Embryonic facial prominence (tissue), 1 donor: ENCODE results near the gene AMPD1.
A peak's percentile ranks its signal among the peaks of the same experiment; 100 is the strongest.

Experiments
- DNase-seq: peaks from one replicate; pipeline ENCODE4 v3.0.0-alpha.2; 2016; ENCODE audit errors: extremely low spot score

AMPD1 gene

DNA sequence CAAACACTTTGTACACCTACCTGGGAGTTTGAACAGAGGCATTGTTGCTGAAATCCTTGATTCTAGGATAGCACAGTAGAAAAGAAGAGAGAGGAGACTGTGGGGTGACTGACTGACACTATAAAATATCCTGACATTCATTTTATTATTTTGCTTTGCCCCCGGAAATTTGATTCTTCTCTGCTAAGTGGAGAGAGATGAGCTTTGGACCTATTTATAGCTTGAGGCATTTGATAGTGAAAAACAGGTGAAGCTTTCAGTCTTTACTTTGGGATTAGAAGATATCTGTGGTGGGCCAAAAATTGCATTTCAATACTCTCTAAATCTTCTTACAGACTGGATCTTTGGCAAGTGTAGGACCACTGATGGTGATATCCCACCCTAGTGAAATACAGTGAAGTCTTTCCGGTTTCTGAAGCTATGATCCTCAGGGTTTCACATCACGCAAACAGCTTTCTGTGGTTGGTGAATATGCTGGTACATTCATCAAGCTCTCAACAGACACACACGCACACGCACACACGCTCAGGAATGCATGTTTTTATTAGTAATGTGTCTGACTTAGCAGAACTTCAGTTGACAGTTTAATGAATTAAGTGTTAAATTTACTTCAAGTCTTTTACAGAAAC is at the start of gene AMPD1:
Gene AMPD1 (minus strand): TSS at position 117 of the 629 bp plus-strand sequence. CDS start 75 bp downstream, at position 42.
- DNase-seq: no peak

DNA sequence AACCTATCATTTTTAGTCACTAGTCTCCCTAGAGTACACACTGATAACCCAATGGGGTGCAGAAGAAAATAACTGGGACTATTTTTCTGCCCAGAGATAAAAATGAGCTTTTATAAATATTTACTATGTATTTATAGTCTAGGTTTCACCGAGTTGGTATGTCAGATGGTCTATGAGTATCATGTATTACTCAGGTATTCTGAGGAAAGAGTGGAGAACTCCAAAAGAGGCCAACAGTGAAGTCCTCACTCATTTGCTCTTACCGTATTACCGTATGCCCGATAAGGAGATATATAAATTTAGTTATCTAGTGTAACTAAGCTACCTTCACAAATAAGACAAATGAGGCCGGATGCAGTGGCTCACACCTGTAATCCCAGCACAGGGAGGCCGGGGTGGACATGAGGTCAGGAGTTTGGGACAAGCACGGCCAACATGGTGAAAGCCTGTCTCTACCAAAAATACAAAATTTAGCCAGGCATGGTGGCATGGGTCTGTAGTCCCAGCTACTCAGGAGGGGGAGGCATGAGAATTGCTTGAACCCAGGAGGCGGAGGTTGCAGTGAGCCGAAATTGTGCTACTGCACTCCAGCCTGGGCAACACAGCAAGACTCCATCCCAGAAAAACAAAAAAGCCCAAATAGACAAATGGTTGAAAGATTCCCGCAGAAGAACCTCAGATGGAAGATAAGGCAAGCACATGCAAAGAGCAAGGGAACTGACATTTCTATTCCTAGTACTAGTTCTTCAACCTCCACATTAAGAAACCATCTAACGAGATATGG is 46.8 kb upstream of the AMPD1 start:
- no peak for DNase-seq

DNA sequence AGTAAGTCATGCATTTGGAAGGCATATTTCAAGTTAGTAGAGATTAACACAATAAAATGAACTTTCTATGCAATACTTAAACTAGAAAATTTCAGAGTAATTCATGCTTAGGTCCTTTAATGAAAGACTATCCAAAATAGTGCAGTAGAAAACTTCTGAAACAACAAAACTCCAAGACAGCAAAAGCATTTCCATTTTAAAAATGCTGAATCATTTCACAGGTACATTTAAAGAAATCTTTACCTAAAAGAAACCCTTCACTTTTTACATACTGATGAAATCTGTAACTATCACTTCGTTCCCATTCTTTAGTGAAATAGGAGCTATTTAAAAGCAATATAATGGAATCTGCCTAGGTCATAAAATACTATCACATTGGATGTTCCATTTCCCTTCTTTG is 45.0 kb upstream of the AMPD1 start:
- no peak for DNase-seq

DNA sequence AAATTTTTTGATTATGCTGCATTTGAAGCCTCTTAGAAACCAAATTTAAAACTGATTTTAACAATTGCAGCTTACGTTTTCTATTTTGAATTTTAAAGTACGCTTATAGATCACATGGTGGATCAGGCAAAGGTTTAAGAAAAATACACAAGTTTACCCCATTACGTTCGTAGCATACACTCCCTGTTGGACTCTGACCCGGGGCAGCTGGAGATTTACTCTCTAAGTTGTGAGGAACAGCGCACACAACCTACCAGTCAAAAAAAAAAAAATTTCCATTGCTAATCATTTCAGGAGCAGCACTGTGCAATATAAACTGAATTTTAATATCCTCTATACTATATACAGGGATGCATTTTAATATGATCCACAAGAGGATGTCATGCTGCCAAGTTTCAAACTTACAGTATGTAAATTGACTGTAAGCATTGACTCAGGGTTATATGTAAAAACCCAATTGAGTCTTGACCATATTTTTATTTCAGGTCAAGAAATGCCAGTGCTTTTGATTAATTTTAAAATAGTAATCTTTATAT is 42.0 kb upstream of the AMPD1 start:
- no peak for DNase-seq

DNA sequence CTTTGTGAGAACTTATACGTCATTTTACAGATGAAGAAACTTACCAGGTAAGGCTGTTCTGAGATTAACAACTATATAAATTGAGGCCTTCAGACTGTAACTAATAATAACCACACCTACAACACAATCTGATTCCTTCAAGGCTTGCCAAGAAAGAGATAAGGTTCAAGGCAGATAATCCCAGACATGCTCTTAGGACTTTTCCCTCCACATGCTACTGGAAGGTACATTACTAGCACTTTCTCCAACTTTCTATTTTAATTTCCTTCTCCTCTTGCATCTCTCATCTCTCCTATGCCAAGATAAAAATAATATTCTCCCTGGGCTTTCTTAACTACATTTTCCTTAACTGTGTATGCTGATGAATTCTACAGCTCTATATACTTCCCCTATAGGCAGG is 40.1 kb upstream of the AMPD1 start:
- no peak for DNase-seq

DNA sequence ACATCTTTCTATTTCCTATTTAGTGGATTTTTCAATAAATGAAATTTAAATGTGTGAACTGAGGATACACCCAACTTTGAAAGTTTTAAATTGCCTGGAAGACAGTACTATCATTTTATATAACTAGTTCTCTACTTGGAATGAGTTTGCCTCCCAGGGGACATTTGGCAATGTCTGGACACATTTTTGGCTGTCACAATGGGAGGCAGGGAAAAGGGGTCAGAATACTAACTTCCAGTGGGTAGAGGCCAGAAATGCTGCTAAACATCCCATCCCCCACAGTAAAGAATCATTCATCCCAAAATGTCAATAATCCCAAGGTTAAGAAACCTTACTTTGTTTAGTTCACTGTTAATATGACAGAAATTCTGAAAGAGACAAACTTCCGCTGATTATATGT is 34.4 kb upstream of the AMPD1 start:
- DNase-seq: no peak

DNA sequence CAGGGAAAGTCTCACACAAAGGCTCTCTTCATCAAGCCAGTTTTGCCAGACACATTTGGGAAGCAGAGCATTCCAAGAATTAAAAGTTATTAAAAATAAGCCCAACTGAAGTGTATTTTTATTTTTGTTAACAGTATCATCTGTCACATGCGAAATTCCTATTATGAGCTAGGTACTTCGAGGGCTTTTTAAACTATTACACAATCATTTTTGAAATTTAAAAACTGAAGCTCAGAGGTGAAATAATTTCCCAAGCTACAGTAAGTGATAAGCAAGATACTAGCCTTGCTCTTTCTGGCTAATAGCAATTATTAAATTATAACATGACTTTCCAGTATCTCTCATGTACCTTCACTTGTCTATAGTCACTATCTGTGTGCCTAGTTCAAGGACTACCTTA is 33.2 kb upstream of the AMPD1 start:
- no peak for DNase-seq

DNA sequence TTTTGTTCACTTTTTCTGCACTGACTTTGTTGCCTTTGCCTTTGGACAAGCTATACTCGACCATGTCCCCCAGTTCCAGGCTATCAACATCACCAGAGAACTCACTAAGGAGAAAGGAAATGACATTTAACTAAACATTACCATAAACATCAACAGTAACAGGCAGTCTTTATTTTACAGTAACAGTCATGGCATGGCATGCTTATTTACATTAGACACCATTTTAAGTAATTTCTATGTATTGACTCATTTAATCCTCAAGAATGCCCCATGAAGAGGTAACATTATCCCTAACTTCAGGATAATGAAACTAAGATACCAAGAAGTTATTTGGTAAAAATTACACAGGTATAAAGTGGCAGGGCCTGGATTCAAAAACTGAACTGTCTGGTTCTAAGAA is 29.9 kb upstream of the AMPD1 start:
- DNase-seq: no peak

DNA sequence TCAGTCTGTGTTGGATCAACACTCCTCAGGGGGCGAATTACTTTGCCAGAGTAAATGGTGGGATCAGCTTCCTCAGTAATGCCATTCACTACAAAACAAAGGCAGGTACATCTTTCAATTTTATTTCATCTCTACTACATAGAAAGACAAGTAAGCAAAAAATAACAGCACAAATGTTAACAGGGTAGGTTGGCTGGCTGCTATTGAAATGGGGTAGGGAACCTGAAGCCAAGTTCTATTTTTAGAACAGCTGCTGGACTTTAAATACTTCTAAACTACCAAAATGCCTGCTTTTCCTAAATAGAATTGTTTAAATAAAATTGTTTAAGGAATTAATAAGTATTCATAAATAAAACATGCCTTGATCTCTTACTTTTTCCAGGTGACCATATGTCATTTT is 28.6 kb upstream of the AMPD1 start:
- no peak for DNase-seq

DNA sequence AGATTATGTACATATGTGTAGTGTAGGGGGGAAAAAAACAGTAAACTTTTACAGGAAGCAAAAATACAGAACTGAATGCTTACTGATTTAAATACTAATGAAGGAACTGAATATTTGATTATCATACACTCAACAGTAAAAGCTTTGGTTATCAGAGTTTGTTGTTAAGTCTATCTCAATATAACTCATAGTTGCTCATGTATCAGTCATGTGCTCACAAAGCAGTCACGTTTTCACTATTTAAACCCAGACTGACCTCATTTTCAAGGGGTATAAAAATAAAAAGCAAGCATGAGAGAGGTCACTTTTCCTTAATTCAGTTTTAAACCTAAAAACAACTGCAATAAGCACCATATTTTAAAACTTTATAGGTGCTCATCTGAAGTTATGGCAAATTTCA is 28.1 kb upstream of the AMPD1 start:
- DNase-seq: no peak

DNA sequence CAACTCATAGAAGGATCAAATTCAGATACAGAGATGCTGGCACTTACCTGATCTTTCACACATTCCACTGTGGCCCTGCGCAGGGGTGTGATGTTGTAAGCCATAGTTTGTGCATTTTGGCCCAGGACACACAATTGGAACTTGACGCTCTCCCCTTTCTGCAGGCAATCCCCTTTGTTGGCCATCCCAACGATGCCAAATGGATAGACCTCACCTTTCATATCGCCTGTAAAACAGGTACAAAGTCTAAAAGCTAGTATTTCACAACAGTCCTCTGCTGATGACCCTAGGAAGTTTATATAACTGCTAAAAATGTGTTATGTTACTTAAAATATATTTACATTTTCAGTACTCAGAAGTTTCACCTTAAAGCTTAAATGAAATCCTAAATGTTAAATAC is 25.1 kb upstream of the AMPD1 start:
- no peak for DNase-seq

DNA sequence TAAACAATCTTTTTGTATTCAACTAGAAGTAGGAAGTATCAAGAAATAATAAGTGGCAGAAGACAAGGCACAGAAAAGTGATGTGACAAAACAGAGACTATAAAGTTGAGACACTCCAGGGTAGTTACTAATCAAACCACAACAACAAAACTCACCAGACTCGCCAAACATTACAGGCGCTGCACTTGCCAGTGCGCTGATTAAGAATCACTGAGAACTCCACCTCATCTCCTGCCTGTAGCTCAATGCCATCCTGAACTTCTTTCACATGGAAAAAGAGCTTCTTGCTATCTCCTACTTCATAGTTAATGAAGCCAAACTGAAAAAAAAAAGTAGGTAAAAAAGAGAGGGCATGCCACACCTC is 24.1 kb upstream of the AMPD1 start:
- no peak for DNase-seq

DNA sequence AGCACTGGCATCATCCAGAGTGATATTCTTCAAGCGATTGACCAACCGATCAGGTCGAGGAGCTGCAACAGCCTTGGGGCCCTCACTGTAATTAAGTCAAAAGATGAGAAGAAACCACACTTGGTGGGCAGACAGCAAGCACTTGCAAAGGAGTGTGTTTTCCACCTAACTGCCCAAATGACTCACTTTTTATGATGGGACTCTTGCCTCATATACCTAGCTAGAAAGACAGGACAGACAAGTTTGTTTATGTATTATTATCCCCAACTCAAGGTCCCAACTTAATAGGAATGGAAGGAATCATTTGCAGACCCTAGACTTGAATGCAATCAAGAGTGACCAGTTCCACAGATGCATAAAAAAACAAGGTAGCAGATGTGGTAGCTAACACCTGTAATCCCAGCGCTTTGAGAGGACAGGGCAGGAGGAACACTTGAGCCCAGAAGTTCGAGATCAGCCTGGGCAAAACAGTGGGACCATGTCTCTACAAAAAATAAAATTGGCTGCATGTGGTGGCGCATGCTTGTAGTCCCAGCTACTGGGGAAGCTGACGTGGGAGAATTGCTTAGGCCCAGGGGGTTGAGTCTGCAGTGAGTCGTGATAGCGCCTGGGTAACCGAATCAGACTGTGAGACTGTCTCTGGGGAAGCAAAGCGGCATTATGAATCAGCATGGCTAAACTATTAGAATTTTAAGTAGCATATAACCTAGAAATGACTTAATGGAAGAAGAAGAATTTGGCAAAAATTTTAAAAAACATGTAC is 23.5 kb upstream of the AMPD1 start:
- no peak for DNase-seq

DNA sequence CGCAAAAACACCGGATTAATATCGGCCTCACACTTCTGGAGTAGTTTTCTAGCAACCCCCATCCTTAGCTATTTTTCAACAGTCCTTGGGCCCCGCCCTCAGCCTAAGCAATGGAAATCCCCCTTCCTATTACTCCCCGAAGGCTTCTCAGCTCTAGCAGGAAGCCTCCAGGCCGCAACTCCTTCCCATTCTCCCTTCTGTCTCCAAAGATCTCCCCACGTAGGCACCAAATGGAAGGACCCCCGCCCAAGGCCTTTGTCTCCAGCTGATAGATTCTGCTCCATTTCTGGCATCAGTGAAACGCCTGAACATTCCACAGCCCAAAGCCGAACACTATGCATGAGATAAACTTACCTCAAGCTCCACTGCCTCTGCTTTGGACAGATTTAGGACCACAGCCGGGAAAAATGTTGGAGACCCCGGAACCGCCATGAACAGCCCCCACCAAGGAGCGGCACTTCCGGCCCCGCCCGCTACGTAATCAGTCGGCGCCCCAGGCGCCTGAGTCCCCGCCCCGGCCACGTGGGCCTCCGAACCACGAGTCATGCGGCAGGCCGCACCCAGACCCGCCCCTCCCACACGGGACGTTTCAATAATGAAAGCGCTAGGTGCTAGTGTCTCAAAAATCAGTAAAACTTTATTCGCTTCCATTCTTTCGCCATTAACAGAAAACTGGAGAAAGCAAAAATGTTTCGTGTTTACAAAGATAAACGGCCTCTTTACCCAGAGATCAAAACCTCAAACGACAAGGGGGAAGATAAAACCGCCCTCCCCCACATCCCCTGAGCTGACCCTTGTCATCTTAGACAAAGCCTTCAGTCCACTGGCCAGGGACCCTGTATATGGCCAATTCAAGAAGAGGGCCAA is 21.2 kb upstream of the AMPD1 start, which contains the start of gene NRAS:
Gene NRAS (minus strand): TSS at position 468 of the 867 bp plus-strand sequence. CDS start 611 bp downstream, outside the sequence.
- peak; percentile 87 for DNase-seq

DNA sequence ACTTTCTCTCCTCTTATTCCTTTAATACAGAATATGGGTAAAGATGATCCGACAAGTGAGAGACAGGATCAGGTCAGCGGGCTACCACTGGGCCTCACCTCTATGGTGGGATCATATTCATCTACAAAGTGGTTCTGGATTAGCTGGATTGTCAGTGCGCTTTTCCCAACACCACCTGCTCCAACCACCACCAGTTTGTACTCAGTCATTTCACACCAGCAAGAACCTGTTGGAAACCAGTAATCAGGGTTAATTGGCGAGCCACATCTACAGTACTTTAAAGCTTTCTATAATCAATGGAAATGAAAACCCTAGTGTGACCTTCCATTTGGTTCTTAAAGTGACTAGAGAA is 20.6 kb upstream of the AMPD1 start:
- DNase-seq: no peak

DNA sequence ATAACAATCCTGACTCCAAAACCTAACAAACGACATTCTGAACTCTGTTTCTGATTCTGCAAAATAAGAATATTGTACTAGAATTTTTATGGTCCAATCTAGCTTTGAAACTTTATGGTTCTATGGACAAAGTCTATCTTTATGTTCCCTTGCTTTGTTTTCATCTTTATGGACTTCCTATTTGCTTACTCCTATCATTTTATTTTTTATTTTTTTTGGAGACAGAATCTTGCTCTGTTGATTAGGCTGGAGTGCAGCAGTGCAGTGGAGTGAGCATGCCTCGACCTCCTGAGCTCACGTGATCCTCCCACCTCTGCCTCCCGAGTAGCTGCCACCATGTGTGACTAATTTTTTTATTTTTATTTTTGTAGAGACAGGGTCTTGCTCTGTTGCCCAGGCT is 17.6 kb upstream of the AMPD1 start:
- DNase-seq: no peak

DNA sequence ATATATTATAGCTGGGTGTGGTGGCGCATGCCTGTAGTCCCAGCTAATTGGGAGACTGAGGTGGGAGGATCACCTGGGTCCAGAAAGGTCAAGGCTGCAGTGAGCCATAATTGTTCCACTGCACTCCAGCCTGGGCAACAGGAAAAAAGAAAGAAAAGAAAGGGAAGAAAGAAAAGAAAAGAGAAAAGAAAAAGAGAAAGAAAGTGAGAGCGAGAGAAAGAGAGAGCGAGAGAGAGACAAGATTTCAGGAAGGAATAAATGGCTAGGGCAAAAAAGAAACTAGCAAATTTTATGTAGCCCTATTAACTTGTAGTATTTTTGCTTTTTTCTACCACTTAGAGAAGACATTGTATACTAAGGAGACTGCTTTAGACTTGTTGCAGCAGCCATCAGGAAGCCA is 15.0 kb upstream of the AMPD1 start:
- no peak for DNase-seq

DNA sequence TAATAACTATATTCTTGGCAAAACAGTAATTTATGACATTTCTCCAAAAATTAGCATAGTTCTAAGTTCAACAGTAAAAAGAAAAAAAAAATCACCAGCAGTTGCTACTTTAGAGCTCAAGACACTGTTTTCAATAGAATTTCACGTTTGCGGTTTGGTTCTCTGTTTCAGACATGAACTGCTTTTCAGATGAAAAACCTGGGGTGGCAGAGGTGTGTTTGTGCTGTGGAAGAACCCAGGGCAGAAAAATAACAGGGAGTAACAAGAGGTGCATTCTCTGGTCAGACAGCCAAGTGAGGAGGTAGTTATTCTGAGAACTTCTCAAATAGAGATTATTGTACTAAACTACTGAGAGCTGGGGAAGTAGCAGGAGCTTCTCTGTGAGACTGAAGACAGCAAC is 12.3 kb upstream of the AMPD1 start:
- no peak for DNase-seq

DNA sequence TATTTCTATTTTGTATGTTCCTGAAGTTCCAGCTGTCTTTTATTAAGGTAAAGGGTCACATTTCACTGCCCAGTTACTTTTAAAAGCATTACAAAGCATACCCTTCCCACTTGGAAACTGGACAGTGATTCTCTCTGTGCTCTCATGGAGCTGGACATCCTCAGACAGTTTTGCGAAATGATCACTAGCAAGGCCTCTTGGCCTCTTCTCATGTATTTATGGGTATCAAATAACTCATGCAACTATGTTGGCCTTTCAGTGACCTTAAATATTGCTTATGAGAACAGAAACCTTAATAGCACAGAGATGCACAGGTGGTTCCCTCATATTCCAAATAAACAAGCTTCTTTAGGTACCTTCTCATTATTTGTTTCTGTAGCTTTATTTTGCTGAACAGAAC is 7.9 kb upstream of the AMPD1 start:
- DNase-seq: no peak

DNA sequence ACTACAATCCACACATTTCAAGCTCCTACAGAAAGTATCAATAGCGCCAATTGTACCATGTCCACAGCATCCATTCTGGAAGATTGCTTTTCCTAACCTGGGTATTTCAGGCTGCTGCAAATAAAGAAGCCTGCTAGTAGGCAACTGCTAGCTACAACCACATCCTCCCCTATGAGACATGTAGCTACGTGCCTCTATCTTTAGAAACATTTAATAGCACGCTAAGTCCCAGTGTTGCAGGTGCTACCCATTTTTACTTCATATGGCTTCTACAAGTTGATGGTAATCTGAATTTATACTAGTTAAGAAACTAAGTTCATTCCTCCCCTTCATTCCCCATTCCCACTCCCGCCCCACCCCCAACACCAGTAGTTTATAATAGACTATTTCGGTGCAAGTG is 7.4 kb upstream of the AMPD1 start:
- no peak for DNase-seq

DNA sequence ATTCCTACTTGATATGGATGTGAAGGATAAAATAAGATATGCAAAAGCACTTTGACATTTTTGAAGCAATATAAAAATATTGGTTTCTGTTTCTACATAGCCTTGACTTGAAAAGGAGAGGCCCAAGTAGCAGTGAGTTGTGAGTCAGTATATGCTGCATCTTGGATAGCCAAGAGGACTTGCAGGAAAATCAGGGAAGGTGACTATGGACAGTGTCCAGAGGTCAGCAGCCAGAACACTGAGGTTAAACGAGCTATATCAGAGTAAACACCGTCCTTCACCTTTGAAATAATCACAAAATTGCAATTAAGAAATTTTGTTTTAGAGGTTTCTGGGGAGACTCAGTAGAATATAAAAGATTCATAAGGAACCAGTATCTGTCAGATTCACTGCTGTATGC is 6.6 kb upstream of the AMPD1 start:
- no peak for DNase-seq
